Lower lobe of right lung (tissue), 2 donors: ENCODE measurements around the gene GSDMA. TPM values are rescaled to one million over a fixed set of nuclear protein-coding genes. Genes with fewer than 3 reads are reported as not detected.

Experiments
- ATAC-seq, 2 donors: fragments of 200-7000 bp; cut with Tn5 transposase; one replicate each; pipeline ENCODE4 v1.9.1; 2020 to 2022; ENCODE audit warnings: mild to moderate bottlenecking in 2 of 2, moderate library complexity in 2 of 2
- DNase-seq: peaks from one replicate; pipeline ENCODE4 v3.0.0-alpha.2; 2020
- H3K27ac ChIP-seq: fragments of 200-600 bp; one replicate; pipeline ENCODE4 v1.8.0; 2022
- H3K27me3 ChIP-seq: fragments of 200-600 bp; one replicate; pipeline ENCODE4 v1.8.0; 2022; ENCODE audit warnings: low read depth
- H3K36me3 ChIP-seq: fragments of 200-600 bp; one replicate; pipeline ENCODE4 v1.8.0; 2022; ENCODE audit warnings: mild to moderate bottlenecking
- H3K4me1 ChIP-seq: fragments of 200-600 bp; one replicate; pipeline ENCODE4 v1.8.0; 2022
- H3K4me3 ChIP-seq: fragments of 200-600 bp; one replicate; pipeline ENCODE4 v1.8.0; 2022; ENCODE audit warnings: mild to moderate bottlenecking
- H3K9me3 ChIP-seq: fragments of 200-600 bp; one replicate; pipeline ENCODE4 v1.8.0; 2022
- intact Hi-C: fragments of 100-400 bp; cut with DNase I; formaldehyde crosslinking; loops from one replicate; pipeline ENCODE4 v1.11.0; 2022
- total RNA-seq: library from RNA; stranded (reverse); fragmentation: NEBNext Ultra II Directional; extraction: Animal tissue kit (Norgen Biotek cat#: 25700); gene quantifications from one replicate; pipeline ENCODE4 v1.2.1, GENCODE V29; 2021
- TF ChIP-seq, protein P1 (sequence below): fragments of 200-600 bp; IDR thresholded peaks from one replicate; pipeline ENCODE4 v1.8.0; 2022; ENCODE audit warnings: antibody characterized with exemption, mild to moderate bottlenecking
- donor health status: DM: no; HTN: yes; CAD: no; lungs with severe emphysema.

Gene GSDMA
- total RNA-seq, 1 donor from 2014 or later: 0.62 TPM

DNA sequence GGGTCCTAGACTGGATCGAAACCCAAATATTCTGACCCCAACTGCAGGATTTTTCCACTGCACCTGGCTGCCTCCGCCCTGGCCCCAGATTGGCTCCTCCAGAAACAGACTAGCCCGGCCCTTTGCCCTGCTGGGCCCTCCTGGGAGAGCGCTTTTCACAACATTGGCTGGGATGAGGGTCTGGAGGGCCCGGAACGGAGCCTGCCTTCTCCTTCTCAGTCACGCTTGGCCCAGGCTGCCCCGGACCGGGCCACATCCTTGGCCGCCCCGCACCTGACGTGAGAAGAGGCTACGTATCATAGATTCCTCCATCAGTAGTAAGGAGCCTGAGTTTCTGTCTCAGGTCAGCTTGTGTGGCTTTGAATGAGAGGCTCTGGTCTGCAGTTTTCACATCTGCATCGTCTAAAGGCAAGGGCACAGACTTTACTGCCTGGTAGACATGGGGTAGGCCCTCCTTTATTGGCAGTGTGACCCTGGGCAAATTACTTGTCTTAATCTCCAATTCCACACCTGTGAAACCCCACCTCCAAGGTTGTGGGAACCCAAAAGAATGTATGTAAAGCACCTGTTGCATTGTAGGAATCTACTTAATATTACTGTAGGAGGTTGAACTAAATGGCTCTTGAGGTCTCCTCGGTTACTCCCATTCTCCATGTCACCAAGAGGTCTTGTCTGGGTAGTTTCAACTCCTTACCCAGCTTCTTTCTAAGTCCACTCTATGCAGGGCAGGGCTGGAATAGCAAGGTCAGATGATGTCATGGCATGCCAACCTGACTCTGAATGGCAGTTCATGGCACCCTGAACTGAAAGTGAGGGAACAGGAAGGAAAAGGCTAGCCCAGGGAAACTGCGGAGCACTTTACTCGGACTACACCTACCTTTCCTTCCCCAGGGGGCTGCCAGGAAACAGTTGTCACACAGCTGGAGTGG, 34.6 kb upstream of the GSDMA start:
- Histone ChIP-seq H3K4me1 (peaks cover 54% of the 10 kb centered on the region), H3K27me3 (no peaks in the 10 kb centered on the region), H3K36me3 (peaks cover 10% of the 10 kb centered on the region), H3K27ac (peak overlapping the region; percentile 96), H3K9me3 (no peaks in the 10 kb centered on the region), H3K4me3 (peak overlapping the region; percentile 87)
- ATAC-seq (peak; percentile 67 to 75), DNase-seq (peak; percentile 71)
- intact Hi-C loops: no loop called here
- TF ChIP-seq, protein P1, sequence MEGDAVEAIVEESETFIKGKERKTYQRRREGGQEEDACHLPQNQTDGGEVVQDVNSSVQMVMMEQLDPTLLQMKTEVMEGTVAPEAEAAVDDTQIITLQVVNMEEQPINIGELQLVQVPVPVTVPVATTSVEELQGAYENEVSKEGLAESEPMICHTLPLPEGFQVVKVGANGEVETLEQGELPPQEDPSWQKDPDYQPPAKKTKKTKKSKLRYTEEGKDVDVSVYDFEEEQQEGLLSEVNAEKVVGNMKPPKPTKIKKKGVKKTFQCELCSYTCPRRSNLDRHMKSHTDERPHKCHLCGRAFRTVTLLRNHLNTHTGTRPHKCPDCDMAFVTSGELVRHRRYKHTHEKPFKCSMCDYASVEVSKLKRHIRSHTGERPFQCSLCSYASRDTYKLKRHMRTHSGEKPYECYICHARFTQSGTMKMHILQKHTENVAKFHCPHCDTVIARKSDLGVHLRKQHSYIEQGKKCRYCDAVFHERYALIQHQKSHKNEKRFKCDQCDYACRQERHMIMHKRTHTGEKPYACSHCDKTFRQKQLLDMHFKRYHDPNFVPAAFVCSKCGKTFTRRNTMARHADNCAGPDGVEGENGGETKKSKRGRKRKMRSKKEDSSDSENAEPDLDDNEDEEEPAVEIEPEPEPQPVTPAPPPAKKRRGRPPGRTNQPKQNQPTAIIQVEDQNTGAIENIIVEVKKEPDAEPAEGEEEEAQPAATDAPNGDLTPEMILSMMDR: no peak

DNA sequence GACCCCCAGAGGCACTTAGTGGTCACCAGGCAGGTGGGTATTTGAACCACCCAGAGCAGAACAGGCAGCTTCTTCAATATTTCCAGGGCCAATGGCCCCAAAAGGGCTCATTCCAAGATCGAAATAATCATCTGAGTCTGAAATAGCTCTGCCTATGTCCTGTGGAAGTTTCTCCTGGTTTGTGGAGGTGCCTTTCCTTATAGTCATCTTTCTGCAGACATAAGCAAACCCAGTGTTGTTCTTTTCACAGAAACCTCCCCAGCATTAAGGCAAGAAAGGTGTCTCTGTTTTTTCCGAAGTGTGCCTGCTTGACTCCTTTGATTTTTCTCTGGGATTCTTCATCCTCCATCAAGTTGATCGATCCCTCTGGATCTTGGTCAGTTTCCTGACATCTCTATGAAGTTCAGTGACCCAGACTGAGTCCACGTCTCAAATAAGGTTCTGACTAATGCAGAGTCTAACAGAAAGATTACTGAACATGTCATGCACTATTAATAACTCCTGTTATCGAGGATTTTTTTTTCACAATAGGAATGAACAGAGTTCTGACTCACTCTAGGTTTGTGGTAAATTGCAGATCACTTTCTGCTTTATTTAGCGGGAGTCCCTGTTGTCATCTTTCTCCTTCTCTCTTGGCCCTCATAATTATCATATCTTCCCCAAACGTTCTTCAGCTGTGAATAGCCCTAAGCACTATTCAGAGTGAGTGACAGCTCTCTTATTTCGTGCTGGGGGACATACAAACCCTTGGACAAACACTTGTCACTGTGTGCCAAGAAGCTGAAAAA, 33.8 kb upstream of the GSDMA start:
- intact Hi-C loops: no loop called here
- peak overlapping the region; percentile 87 for H3K4me3 ChIP-seq
- TF ChIP-seq, protein P1: no peak
- H3K27ac ChIP-seq: peak overlapping the region; percentile 96
- DNase-seq (no peak), ATAC-seq (peak in 1 of 2 donors; percentile 34)
- peaks cover 51% of the 10 kb centered on the region for H3K4me1 ChIP-seq
- peaks cover 1% of the 10 kb centered on the region for H3K36me3 ChIP-seq
- no peaks in the 10 kb centered on the region for H3K27me3 ChIP-seq
- H3K9me3 ChIP-seq: no peaks in the 10 kb centered on the region

DNA sequence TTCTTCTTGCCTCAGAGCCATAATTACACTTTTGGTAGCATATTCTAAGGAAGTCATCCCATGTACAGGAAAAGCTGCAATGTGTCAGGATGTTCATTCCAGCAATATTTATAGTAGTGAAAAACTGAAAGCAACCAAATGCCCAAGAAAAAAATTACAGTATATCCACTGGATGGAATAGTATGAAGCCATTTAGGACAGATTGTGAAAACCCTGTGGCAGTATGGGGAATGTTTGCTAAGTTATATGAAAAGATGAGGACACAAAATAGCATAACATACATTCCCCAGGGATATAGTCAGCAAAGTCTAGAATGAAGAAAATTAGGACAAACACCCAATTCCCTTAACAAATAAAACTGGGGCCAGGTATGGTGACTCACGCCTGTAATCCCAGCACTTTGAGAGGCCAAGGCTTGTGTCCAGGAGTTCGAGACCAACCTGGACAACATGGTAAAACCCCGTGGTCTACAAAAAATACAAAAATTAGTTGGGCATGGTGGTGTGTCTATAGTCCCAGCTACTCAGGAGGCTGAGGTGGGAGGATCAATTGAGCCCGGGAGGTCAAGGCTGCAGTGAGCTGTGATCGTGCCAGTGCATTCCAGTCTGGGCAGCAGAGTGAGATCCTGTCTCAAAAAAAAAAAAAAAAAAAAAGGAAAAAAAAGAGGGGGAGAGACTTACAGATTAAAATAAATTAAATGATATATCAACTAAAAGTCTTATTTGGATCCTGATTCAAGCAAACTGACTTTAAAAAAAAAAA, 33.0 kb upstream of the GSDMA start:
- Histone ChIP-seq H3K27me3 (no peaks in the 10 kb centered on the region), H3K4me1 (peaks cover 43% of the 10 kb centered on the region), H3K36me3 (no peaks in the 10 kb centered on the region), H3K4me3 (no peak overlapping the region), H3K9me3 (no peaks in the 10 kb centered on the region), H3K27ac (peak overlapping the region; percentile 96)
- intact Hi-C loops: no loop called here
- no peak for ATAC-seq
- TF ChIP-seq, protein P1: no peak
- no peak for DNase-seq

DNA sequence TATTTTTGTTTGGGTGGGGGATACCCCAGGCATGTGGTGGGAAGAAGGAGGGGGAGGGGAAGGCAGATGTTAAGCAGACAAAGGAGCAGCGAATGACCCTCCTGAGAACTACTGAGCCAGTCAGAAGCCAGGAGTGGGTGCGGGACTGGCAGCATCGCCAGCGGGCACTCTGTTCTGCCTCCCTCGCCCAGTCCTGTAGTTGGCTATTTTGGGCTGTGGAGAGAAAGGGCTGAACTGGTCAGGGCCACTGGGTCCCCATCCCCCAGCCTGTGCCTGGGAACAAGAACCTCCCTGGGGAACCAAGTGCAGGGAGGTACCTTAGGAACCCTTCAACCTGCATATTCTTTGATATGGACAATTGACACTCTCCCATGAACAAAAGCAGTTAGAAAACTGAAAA, 28.9 kb upstream of the GSDMA start:
- Histone ChIP-seq H3K36me3 (no peaks in the 10 kb centered on the region), H3K27ac (no peak overlapping the region), H3K4me3 (no peak overlapping the region), H3K27me3 (no peaks in the 10 kb centered on the region), H3K9me3 (no peaks in the 10 kb centered on the region), H3K4me1 (peaks cover 12% of the 10 kb centered on the region)
- TF ChIP-seq, protein P1: no peak
- ATAC-seq: no peak
- intact Hi-C loops: no loop called here
- DNase-seq: no peak

DNA sequence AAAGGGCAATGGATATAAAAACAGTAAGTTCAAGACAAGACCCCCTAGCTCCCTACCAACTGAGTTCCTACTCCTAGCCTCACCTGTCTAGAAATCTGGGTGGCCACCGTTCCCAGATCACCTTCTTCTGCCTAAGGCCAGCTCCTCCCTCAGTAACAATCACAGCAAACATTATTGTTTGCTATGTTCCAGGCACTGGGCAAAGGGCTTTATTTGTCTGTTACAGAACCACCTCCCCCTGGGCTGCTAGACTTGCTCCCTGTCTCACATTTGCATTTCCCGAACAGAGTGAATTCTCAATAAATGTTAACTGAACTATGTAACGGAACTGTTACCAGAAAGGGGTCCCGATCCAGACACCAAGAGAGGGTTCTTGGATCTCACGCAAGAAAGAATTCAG, 28.5 kb upstream of the GSDMA start:
- TF ChIP-seq, protein P1: no peak
- ATAC-seq (no peak), DNase-seq (no peak)
- Histone ChIP-seq H3K4me1 (peaks cover 7% of the 10 kb centered on the region), H3K9me3 (no peaks in the 10 kb centered on the region), H3K36me3 (no peaks in the 10 kb centered on the region), H3K27me3 (no peaks in the 10 kb centered on the region), H3K27ac (no peak overlapping the region), H3K4me3 (no peak overlapping the region)
- intact Hi-C loops: no loop called here
